Measurements from ENCODE around the gene NHLRC3. TPM values are rescaled to one million over a fixed set of nuclear protein-coding genes. Genes with fewer than 3 reads are reported as not detected.

The NHLRC3 gene
- total and polyA plus RNA-seq, 2 donors (not counting 3 experiments of a cell fraction or from before 2014, with no cell fraction given), result 7.3 to 10.2 TPM

DNA sequence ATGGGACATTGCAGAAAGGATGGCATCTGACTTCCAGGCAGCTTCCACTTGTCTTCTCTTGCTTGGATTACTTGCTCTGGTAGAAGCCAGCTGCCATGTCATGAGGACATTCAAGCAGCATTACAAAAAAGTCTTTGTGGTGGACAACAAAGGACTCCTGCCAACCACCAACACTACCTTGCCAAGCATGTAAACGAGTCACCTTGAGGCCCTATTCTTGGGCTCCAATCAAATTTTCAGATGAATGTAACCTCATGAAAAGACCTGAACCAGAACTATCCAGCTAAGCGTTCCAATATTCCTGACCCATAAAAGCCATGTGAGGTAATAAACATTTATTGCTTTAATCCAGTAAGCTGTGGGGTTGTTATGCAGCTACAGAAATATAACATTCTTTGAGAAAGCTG is 12.8 kb upstream of the NHLRC3 start:
- Histone ChIP-seq H3K4me3 (replicated peaks in 1 of 3; ENCODE audit: insufficient read depth in 1 of 3, low read depth in 1 of 3, low read length in 3 of 3) (no peak overlapping the region), H3K79me2 (ENCODE audit: control insufficient read depth, insufficient read depth, low read length) (peaks cover 9% of the 10 kb centered on the region), H3K27ac (ENCODE audit: insufficient read depth, low read depth, low read length) (no peak overlapping the region), H3K36me3 (ENCODE audit: control insufficient read depth in 2 of 2, extremely low read depth in 1 of 2, insufficient read depth in 2 of 2, low read length in 2 of 2) (peaks cover 16 to 43% of the 10 kb centered on the region in 2 experiments), H3K4me1 (ENCODE audit: control insufficient read depth, extremely low read depth, insufficient read depth, low read length) (no peaks in the 10 kb centered on the region), H3K9me1 (replicated peaks; ENCODE audit: control insufficient read depth, extremely low read depth, insufficient read depth, low read length) (no peaks in the 10 kb centered on the region), H3K27me3 (ENCODE audit: control insufficient read depth in 2 of 2, insufficient read depth in 2 of 2, low read length in 2 of 2) (no peaks in the 10 kb centered on the region), H3K4me2 (ENCODE audit: insufficient read depth, low read length) (no peak overlapping the region), H3K9ac (replicated peaks; ENCODE audit: extremely low read depth, insufficient read depth, low read length) (no peak overlapping the region), H3K9me3 (replicated peaks; ENCODE audit: control insufficient read depth, insufficient read depth, low read length) (no peaks in the 10 kb centered on the region), H4K20me1 (replicated peaks; ENCODE audit: control insufficient read depth, extremely low read depth, insufficient read depth, low read length) (no peaks in the 10 kb centered on the region), H2AFZ (ENCODE audit: low read depth, low read length) (no peak overlapping the region)
- intact Hi-C loops (cut with micrococcal nuclease) (no loop called here), dilution Hi-C loops (cut with MboI; ENCODE audit: extremely low pct_ligation_motif_present, low sequenced_read_pairs) (no loop called here)
- POLR2A ChIA-PET, result no interaction called here
- CTCF ChIA-PET, result interaction anchor here (1.4 kb wide), 1 partner anchor 8 kb away, joined by 4 read pairs; no protein-coding TSS in a partner anchor
- FAIRE-seq (no peak), DNase-seq (ENCODE audit: low read depth, low spot score) (no peak)
- TF ChIP-seq, protein P1, sequence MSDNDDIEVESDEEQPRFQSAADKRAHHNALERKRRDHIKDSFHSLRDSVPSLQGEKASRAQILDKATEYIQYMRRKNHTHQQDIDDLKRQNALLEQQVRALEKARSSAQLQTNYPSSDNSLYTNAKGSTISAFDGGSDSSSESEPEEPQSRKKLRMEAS (IDR thresholded peaks at IDR 0.05; ENCODE audit: insufficient read depth, insufficient read length), result no peak
- no peak for TF ChIP-seq JUN (IDR thresholded peaks at IDR 0.05; ENCODE audit: borderline replicate concordance, insufficient read depth, insufficient read length, low read depth)
- no TSS peak for BruUV-seq (replicated peaks)

- H3K79me2 ChIP-seq (ENCODE audit: control insufficient read depth, insufficient read depth, low read length), result peaks cover 71% of the 10 kb centered on the region
- ChIA-PET POLR2A (interaction anchor here (0.6 kb wide), 1 partner anchor 456 kb away, joined by 6 read pairs; no protein-coding TSS in a partner anchor), CTCF (interaction anchor here (0.6 to 1.5 kb wide), 3 partner anchors 15 to 580 kb away, joined by 3 to 4 read pairs (median 4); no protein-coding TSS in a partner anchor)
- H3K4me2 ChIP-seq (ENCODE audit: insufficient read depth, low read length), result no peak overlapping the region
- H3K4me1 ChIP-seq (ENCODE audit: control insufficient read depth, extremely low read depth, insufficient read depth, low read length), result peaks cover 17% of the 10 kb centered on the region
- H3K4me3 ChIP-seq (replicated peaks in 1 of 3; ENCODE audit: insufficient read depth in 1 of 3, low read depth in 1 of 3, low read length in 3 of 3), result no peak overlapping the region
- H4K20me1 ChIP-seq (replicated peaks; ENCODE audit: control insufficient read depth, extremely low read depth, insufficient read depth, low read length), result peaks cover 4% of the 10 kb centered on the region
- H3K27me3 ChIP-seq (ENCODE audit: control insufficient read depth in 2 of 2, insufficient read depth in 2 of 2, low read length in 2 of 2), result no peaks in the 10 kb centered on the region
- no peak overlapping the region for H3K27ac ChIP-seq (ENCODE audit: insufficient read depth, low read depth, low read length)
- no peak overlapping the region for H3K9ac ChIP-seq (replicated peaks; ENCODE audit: extremely low read depth, insufficient read depth, low read length)
- BruUV-seq (replicated peaks), result no TSS peak
- no peaks in the 10 kb centered on the region for H3K9me1 ChIP-seq (replicated peaks; ENCODE audit: control insufficient read depth, extremely low read depth, insufficient read depth, low read length)
- FAIRE-seq (no peak), DNase-seq (ENCODE audit: low read depth, low spot score) (no peak)
- intact Hi-C loops (cut with micrococcal nuclease) (loop anchor here (10.0 kb wide), 3 partner anchors 383 to 1743 kb away; partner anchors contain the start of genes MRPS31 and UFM1), dilution Hi-C loops (cut with MboI; ENCODE audit: extremely low pct_ligation_motif_present, low sequenced_read_pairs) (no loop called here)
- TF ChIP-seq EZH2 (IDR thresholded peaks at IDR 0.05; ENCODE audit: borderline replicate concordance, low read depth, low read length, severe bottlenecking) (no peak), POLR2A (IDR thresholded peaks at IDR 0.05; ENCODE audit: low read depth, low read length) (no peak), POLR2AphosphoS5 (IDR thresholded peaks at IDR 0.05; ENCODE audit: insufficient read depth, low read depth, low read length) (no peak), JUN (IDR thresholded peaks at IDR 0.05; ENCODE audit: borderline replicate concordance, insufficient read depth, insufficient read length, low read depth) (no peak), GATA2 (IDR thresholded peaks at IDR 0.05; ENCODE audit: insufficient read depth, insufficient read length, low read depth, low read length) (no peak), MYC (IDR thresholded peaks at IDR 0.05; ENCODE audit: low read depth, low read length) (no peak), FOS (IDR thresholded peaks at IDR 0.05; ENCODE audit: borderline replicate concordance, insufficient read depth, low read length) (no peak), CTCF (IDR thresholded peaks at IDR 0.05; ENCODE audit: extremely low read depth in 1 of 2, insufficient read depth in 1 of 2, low read depth in 1 of 2, low read length in 2 of 2) (no peak)
- TF ChIP-seq, protein P1 (IDR thresholded peaks at IDR 0.05; ENCODE audit: insufficient read depth, insufficient read length), result no peak
- no peaks in the 10 kb centered on the region for H3K9me3 ChIP-seq (replicated peaks; ENCODE audit: control insufficient read depth, insufficient read depth, low read length)
- H3K36me3 ChIP-seq (ENCODE audit: control insufficient read depth in 2 of 2, extremely low read depth in 1 of 2, insufficient read depth in 2 of 2, low read length in 2 of 2), result peaks cover 3 to 10% of the 10 kb centered on the region in 2 experiments
- H2AFZ ChIP-seq (ENCODE audit: low read depth, low read length), result no peak overlapping the region
Measured at GRCh38 chr13:39032150-39032549, 6.1 kb upstream of the NHLRC3 start.
